ENCODE data around the gene RXRG.

The RXRG gene

GRCh38 chr1:165451691-165452090 is 6.8 kb upstream of the RXRG start:
- no peak for TF ChIP-seq CTCF (IDR thresholded peaks at IDR 0.05; ENCODE audit: low read depth, low read length)
- no peak for DNase-seq (ENCODE audit: extremely low read depth, low read depth)

- no peak for DNase-seq (ENCODE audit: extremely low read depth, low read depth)
- no peak for TF ChIP-seq CTCF (IDR thresholded peaks at IDR 0.05; ENCODE audit: low read depth, low read length)
Observed at GRCh38 chr1:165449131-165449530, 4.2 kb upstream of the RXRG start.

GRCh38 chr1:165445388-165445787 is 462 bp upstream of the RXRG start:
- no peak for DNase-seq (ENCODE audit: extremely low read depth, low read depth)
- no peak for TF ChIP-seq CTCF (IDR thresholded peaks at IDR 0.05; ENCODE audit: low read depth, low read length)

- no peak for TF ChIP-seq CTCF (IDR thresholded peaks at IDR 0.05; ENCODE audit: low read depth, low read length)
Observed at GRCh38 chr1:165443539-165444311, 1.2 kb downstream of the RXRG start.

GRCh38 chr1:165442653-165443052 is 2.3 kb downstream of the RXRG start:
- no peak for TF ChIP-seq CTCF (IDR thresholded peaks at IDR 0.05; ENCODE audit: low read depth, low read length)
- DNase-seq (ENCODE audit: extremely low read depth, low read depth): no peak

More at GRCh38 chr1:165443539-165444311, 1.2 kb downstream of the RXRG start:
- DNase-seq (ENCODE audit: extremely low read depth, low read depth): no peak

GRCh38 chr1:165442053-165442452 is 2.9 kb downstream of the RXRG start:
- DNase-seq (ENCODE audit: extremely low read depth, low read depth): no peak

More at GRCh38 chr1:165442053-165442452, 2.9 kb downstream of the RXRG start:
- TF ChIP-seq CTCF (IDR thresholded peaks at IDR 0.05; ENCODE audit: low read depth, low read length): no peak
